GM23338 (cell line): Measurements from ENCODE around the gene TOX2. TPM values are rescaled to one million over a fixed set of nuclear protein-coding genes. Genes with fewer than 3 reads are reported as not detected.

ENCODE experiments used
- ATAC-seq: fragments of 200-7000 bp; cut with Tn5 transposase; 3 replicates; pipeline ENCODE4 v1.9.1; 2020
- DNase-seq: peaks from one replicate; pipeline ENCODE4 v3.0.0-alpha.2; 2015; ENCODE audit warnings: low spot score
- H2AFZ ChIP-seq: fragments of 200-600 bp; sonication (generic); 2 replicates; pipeline ENCODE4 v1.8.0; 2016; ENCODE audit warnings: antibody characterized with exemption, mild to moderate bottlenecking, moderate library complexity
- H3F3A ChIP-seq: fragments of 200-600 bp; sonication (generic); replicated peaks from 2 replicates; pipeline ENCODE4 v1.8.0; 2017; ENCODE audit warnings: antibody characterized with exemption, mixed run types, low read depth
- H3K27ac ChIP-seq: fragments of 200-600 bp; sonication (generic); 2 replicates; pipeline ENCODE4 v1.6.1; 2016; ENCODE audit warnings: low read depth
- H3K27me3 ChIP-seq: fragments of 200-600 bp; sonication (generic); 2 replicates; pipeline ENCODE4 v1.8.0; 2016; ENCODE audit warnings: mild to moderate bottlenecking, mixed run types, moderate library complexity; ENCODE audit not compliant: insufficient read depth
- H3K36me3 ChIP-seq: fragments of 200-600 bp; sonication (generic); 2 replicates; pipeline ENCODE4 v1.8.0; 2016; ENCODE audit warnings: mild to moderate bottlenecking; ENCODE audit not compliant: insufficient read depth
- H3K4me1 ChIP-seq: fragments of 200-600 bp; sonication (generic); 2 replicates; pipeline ENCODE4 v1.8.0; 2016; ENCODE audit warnings: mild to moderate bottlenecking, moderate library complexity; ENCODE audit not compliant: insufficient read depth
- H3K4me2 ChIP-seq: fragments of 200-600 bp; sonication (generic); 2 replicates; pipeline ENCODE4 v1.7.1; 2017; ENCODE audit warnings: mixed run types
- H3K4me3 ChIP-seq: fragments of 200-600 bp; sonication (generic); 2 replicates; pipeline ENCODE4 v1.6.1; 2016; ENCODE audit warnings: mixed run types
- H3K79me2 ChIP-seq: fragments of 200-600 bp; sonication (generic); replicated peaks from 2 replicates; pipeline ENCODE4 v1.8.0; 2017; ENCODE audit warnings: mild to moderate bottlenecking; ENCODE audit not compliant: insufficient read depth
- H3K9me2 ChIP-seq: fragments of 200-600 bp; sonication (generic); 2 replicates; pipeline ENCODE4 v1.8.0; 2017; ENCODE audit not compliant: insufficient read depth
- H4K20me1 ChIP-seq: fragments of 200-600 bp; sonication (generic); replicated peaks from 2 replicates; pipeline ENCODE4 v1.8.0; 2017; ENCODE audit warnings: mild to moderate bottlenecking; ENCODE audit not compliant: insufficient read depth
- H3K27ac Mint-ChIP-seq: 2 replicates; pipeline ENCODE4 v1.8.0; 2020; ENCODE audit warnings: inconsistent platforms, mild to moderate bottlenecking, moderate library complexity, mixed read lengths
- H3K27me3 Mint-ChIP-seq: 3 replicates; pipeline ENCODE4 v1.8.0; 2022; ENCODE audit warnings: low read depth, mild to moderate bottlenecking, moderate library complexity, mixed read lengths, inconsistent platforms; ENCODE audit not compliant: insufficient read depth, poor library complexity
- H3K36me3 Mint-ChIP-seq: 3 replicates; pipeline ENCODE4 v1.8.0; 2021; ENCODE audit warnings: low read depth, mild to moderate bottlenecking, inconsistent platforms, moderate library complexity, mixed read lengths
- H3K4me1 Mint-ChIP-seq: 3 replicates; pipeline ENCODE4 v1.8.0; 2020; ENCODE audit warnings: mild to moderate bottlenecking, inconsistent platforms, mixed read lengths
- H3K4me3 Mint-ChIP-seq: 3 replicates; pipeline ENCODE4 v1.8.0; 2021; ENCODE audit warnings: moderate library complexity, mild to moderate bottlenecking, inconsistent platforms, mixed read lengths
- H3K9me3 Mint-ChIP-seq: 3 replicates; pipeline ENCODE4 v1.8.0; 2020; ENCODE audit warnings: moderate library complexity, mild to moderate bottlenecking, inconsistent platforms, mixed read lengths
- CREB1 ChIP-seq: fragments of 250-450 bp; sonication (Bioruptor Pico); IDR thresholded peaks from 2 replicates; pipeline ENCODE4 v1.5.0; 2020; ENCODE audit warnings: low read depth, mild to moderate bottlenecking, moderate library complexity
- EZH2 ChIP-seq: fragments of 200-600 bp; sonication (generic); IDR thresholded peaks from one replicate; pipeline ENCODE4 v1.8.0; 2017; ENCODE audit warnings: antibody characterized with exemption, mild to moderate bottlenecking, low read depth; ENCODE audit not compliant: unreplicated experiment
- EZH2phosphoT487 ChIP-seq: fragments of 200-600 bp; sonication (generic); IDR thresholded peaks from one replicate; pipeline ENCODE4 v1.8.1; 2018; ENCODE audit warnings: antibody characterized with exemption; ENCODE audit not compliant: unreplicated experiment
- JUNB ChIP-seq: IDR thresholded peaks from one replicate; pipeline ENCODE4 v1.6.1; 2016; ENCODE audit warnings: antibody characterized with exemption; ENCODE audit not compliant: unreplicated experiment
- POLR2AphosphoS5 ChIP-seq: IDR thresholded peaks from 2 replicates; pipeline ENCODE4 v1.6.1; 2016; ENCODE audit warnings: antibody characterized with exemption, low read depth
- STAT1 ChIP-seq: IDR thresholded peaks from one replicate; pipeline ENCODE4 v1.6.1; 2016; ENCODE audit warnings: antibody characterized with exemption; ENCODE audit not compliant: unreplicated experiment
- ZNF331 ChIP-seq: fragments of 250-450 bp; sonication (Bioruptor Pico); IDR thresholded peaks from 2 replicates; pipeline ENCODE4 v1.5.0; 2020; ENCODE audit warnings: low read depth, mild to moderate bottlenecking, moderate library complexity
- polyA plus RNA-seq: library from polyadenylated mRNA; unstranded; fragments of >200 nt; fragmentation: Nextera tagmentation; extraction: Ambion mirVana; gene quantifications from 2 replicates; pipeline ENCODE4 v1.2.1, GENCODE V29; 2016
- total RNA-seq: library from RNA; depleted of rRNA; stranded (reverse); fragments of >200 nt; shearing (Covaris generic); gene quantifications from 2 replicates; pipeline ENCODE4 v1.2.3, GENCODE V29; 2014
- TF ChIP-seq, protein P1 (sequence below): fragments of 250-450 bp; sonication (Bioruptor Pico); IDR thresholded peaks from 2 replicates; pipeline ENCODE4 v1.5.0; 2020; ENCODE audit warnings: mild to moderate bottlenecking, moderate library complexity
- TF ChIP-seq, protein P2 (sequence below): IDR thresholded peaks from 2 replicates; pipeline ENCODE4 v1.6.1; 2016; ENCODE audit warnings: antibody characterized with exemption
- TF ChIP-seq, protein P3 (sequence below), 2 experiments: fragments of 200-600 bp in 1 of 2; sonication (generic) in 1 of 2; conservative IDR thresholded peaks; 2 replicates each; pipeline versions ENCODE4 v1.5.1 to v1.6.1; 2016 to 2017; ENCODE audit warnings: antibody characterized with exemption in 2 of 2, low read depth in 2 of 2, mild to moderate bottlenecking in 2 of 2, moderate library complexity in 1 of 2

The TOX2 gene
- total and polyA plus RNA-seq, 2 experiments from 2014 or later: 1.4 to 1.5 TPM

DNA sequence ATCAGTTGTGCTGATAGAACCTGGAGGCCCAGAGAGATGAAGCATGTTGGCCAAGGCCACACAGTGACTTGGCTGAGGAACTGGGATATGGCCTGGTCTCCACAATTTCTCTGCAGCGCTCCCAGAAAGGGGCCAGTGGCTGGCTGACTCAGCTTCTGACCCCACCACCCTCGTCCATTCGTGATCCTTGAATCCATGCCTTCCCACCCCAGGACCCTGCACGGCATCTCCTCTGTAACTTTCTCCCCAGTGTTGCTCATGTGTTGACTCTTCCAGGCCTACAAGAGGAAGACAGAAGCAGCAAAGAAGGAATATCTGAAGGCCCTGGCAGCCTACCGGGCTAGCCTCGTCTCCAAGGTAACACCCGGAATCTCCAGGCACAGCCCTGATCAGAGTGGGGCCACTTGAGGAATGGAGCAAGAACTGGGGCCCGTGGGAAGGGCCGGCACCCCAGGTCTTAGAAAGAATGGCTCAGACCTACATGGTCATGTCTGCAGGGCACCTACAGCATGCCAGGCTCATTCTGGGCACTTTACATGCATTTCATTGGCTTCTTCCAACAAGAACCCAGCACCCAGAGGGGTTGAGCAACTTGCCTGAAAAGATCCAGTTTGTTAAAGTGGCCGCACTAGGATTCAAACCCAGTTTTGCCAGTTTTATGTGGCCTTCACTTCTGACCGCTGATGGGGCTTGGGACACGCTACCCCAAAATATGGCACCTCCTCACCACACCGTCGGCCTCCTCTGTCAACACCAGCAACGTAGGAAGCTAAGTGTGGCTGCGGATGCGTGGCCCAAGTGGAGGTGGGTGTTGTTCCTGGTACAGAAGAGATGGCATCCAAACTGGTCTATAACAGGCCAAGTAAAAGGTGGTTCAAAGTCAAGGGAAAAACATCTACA lies 150.1 kb downstream of the TOX2 start:
- no peak for ATAC-seq
- Histone ChIP-seq H3F3A (no peaks in the 10 kb centered on the region), H3K27me3 (no peaks in the 10 kb centered on the region), H2AFZ (no peak overlapping the region), H3K4me3 (no peak overlapping the region), H3K4me2 (no peak overlapping the region), H3K9me2 (0 out of 2 replicates have a peak, but pooled peaks cover 7% of the 10 kb centered on the region), H3K27ac (no peak overlapping the region), H4K20me1 (no peaks in the 10 kb centered on the region), H3K36me3 (no peaks in the 10 kb centered on the region), H3K4me1 (no peaks in the 10 kb centered on the region; the same call in 1 of the 2 replicates), H3K79me2 (no peaks in the 10 kb centered on the region)
- no peaks in the 10 kb centered on the region for H3K9me3 Mint-ChIP-seq
- no peaks in the 10 kb centered on the region for H3K36me3 Mint-ChIP-seq
- no peak overlapping the region for H3K27ac Mint-ChIP-seq
- peaks cover 10% of the 10 kb centered on the region for H3K4me1 Mint-ChIP-seq
- TF ChIP-seq POLR2AphosphoS5 (no peak), ZNF331 (no peak), JUNB (no peak), EZH2phosphoT487 (no peak), EZH2 (no peak), STAT1 (no peak), CREB1 (CRISPR knock-in tag) (no peak)
- TF ChIP-seq, protein P1, sequence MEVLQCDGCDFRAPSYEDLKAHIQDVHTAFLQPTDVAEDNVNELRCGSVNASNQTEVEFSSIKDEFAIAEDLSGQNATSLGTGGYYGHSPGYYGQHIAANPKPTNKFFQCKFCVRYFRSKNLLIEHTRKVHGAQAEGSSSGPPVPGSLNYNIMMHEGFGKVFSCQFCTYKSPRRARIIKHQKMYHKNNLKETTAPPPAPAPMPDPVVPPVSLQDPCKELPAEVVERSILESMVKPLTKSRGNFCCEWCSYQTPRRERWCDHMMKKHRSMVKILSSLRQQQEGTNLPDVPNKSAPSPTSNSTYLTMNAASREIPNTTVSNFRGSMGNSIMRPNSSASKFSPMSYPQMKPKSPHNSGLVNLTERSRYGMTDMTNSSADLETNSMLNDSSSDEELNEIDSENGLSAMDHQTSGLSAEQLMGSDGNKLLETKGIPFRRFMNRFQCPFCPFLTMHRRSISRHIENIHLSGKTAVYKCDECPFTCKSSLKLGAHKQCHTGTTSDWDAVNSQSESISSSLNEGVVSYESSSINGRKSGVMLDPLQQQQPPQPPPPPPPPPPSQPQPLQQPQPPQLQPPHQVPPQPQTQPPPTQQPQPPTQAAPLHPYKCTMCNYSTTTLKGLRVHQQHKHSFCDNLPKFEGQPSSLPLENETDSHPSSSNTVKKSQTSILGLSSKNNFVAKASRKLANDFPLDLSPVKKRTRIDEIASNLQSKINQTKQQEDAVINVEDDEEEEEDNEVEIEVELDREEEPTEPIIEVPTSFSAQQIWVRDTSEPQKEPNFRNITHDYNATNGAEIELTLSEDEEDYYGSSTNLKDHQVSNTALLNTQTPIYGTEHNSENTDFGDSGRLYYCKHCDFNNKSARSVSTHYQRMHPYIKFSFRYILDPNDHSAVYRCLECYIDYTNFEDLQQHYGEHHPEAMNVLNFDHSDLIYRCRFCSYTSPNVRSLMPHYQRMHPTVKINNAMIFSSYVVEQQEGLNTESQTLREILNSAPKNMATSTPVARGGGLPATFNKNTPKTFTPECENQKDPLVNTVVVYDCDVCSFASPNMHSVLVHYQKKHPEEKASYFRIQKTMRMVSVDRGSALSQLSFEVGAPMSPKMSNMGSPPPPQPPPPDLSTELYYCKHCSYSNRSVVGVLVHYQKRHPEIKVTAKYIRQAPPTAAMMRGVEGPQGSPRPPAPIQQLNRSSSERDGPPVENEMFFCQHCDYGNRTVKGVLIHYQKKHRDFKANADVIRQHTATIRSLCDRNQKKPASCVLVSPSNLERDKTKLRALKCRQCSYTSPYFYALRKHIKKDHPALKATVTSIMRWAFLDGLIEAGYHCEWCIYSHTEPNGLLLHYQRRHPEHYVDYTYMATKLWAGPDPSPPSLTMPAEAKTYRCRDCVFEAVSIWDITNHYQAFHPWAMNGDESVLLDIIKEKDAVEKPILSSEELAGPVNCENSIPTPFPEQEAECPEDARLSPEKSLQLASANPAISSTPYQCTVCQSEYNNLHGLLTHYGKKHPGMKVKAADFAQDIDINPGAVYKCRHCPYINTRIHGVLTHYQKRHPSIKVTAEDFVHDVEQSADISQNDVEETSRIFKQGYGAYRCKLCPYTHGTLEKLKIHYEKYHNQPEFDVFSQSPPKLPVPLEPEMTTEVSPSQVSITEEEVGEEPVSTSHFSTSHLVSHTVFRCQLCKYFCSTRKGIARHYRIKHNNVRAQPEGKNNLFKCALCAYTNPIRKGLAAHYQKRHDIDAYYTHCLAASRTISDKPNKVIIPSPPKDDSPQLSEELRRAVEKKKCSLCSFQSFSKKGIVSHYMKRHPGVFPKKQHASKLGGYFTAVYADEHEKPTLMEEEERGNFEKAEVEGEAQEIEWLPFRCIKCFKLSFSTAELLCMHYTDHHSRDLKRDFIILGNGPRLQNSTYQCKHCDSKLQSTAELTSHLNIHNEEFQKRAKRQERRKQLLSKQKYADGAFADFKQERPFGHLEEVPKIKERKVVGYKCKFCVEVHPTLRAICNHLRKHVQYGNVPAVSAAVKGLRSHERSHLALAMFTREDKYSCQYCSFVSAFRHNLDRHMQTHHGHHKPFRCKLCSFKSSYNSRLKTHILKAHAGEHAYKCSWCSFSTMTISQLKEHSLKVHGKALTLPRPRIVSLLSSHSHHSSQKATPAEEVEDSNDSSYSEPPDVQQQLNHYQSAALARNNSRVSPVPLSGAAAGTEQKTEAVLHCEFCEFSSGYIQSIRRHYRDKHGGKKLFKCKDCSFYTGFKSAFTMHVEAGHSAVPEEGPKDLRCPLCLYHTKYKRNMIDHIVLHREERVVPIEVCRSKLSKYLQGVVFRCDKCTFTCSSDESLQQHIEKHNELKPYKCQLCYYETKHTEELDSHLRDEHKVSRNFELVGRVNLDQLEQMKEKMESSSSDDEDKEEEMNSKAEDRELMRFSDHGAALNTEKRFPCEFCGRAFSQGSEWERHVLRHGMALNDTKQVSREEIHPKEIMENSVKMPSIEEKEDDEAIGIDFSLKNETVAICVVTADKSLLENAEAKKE (CRISPR knock-in tag): no peak
- TF ChIP-seq, protein P2, sequence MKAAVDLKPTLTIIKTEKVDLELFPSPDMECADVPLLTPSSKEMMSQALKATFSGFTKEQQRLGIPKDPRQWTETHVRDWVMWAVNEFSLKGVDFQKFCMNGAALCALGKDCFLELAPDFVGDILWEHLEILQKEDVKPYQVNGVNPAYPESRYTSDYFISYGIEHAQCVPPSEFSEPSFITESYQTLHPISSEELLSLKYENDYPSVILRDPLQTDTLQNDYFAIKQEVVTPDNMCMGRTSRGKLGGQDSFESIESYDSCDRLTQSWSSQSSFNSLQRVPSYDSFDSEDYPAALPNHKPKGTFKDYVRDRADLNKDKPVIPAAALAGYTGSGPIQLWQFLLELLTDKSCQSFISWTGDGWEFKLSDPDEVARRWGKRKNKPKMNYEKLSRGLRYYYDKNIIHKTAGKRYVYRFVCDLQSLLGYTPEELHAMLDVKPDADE: no peak
- TF ChIP-seq, protein P3, sequence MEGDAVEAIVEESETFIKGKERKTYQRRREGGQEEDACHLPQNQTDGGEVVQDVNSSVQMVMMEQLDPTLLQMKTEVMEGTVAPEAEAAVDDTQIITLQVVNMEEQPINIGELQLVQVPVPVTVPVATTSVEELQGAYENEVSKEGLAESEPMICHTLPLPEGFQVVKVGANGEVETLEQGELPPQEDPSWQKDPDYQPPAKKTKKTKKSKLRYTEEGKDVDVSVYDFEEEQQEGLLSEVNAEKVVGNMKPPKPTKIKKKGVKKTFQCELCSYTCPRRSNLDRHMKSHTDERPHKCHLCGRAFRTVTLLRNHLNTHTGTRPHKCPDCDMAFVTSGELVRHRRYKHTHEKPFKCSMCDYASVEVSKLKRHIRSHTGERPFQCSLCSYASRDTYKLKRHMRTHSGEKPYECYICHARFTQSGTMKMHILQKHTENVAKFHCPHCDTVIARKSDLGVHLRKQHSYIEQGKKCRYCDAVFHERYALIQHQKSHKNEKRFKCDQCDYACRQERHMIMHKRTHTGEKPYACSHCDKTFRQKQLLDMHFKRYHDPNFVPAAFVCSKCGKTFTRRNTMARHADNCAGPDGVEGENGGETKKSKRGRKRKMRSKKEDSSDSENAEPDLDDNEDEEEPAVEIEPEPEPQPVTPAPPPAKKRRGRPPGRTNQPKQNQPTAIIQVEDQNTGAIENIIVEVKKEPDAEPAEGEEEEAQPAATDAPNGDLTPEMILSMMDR (conservative IDR thresholded peaks at IDR 0.05; ENCODE audit: low read depth in 2 of 2): no peak
- H3K4me3 Mint-ChIP-seq: no peak overlapping the region
- DNase-seq: no peak
- H3K27me3 Mint-ChIP-seq: peaks cover 8% of the 10 kb centered on the region
